Thyroid gland (tissue), 4 donors: Measurements from ENCODE around the gene NPEPPS. TPM values are rescaled to one million over a fixed set of nuclear protein-coding genes. Genes with fewer than 3 reads are reported as not detected.
"Not testable (repeated sequence)": the region's sequence is repeated elsewhere in the genome, so short reads cannot be mapped to it uniquely, and the experiment has no call there.

Experiments used
- DNase-seq, 2 donors: peaks; one replicate each; pipeline ENCODE4 v3.0.0-alpha.2; 2019
- H3K27ac ChIP-seq, 3 donors: fragments of 200-600 bp; sonication (generic); 1 replicate in 2 of 3; 2 replicates in 1 of 3; pipeline ENCODE4 v1.5.1; 2016 to 2019; ENCODE audit warnings: mild to moderate bottlenecking in 1 of 3, moderate library complexity in 1 of 3
- H3K27me3 ChIP-seq: fragments of 200-600 bp; sonication (generic); one replicate; pipeline ENCODE4 v1.5.1; 2019
- H3K36me3 ChIP-seq, 2 donors: fragments of 200-600 bp; sonication (generic); one replicate each; pipeline ENCODE4 v1.5.1; 2016 to 2019
- H3K4me1 ChIP-seq, 2 donors: fragments of 200-600 bp; sonication (generic); one replicate each; pipeline ENCODE4 v1.5.1; 2017 to 2019
- H3K4me3 ChIP-seq, 3 donors: fragments of 200-600 bp; sonication (generic); replicated peaks in 1 of 3; 1 replicate in 2 of 3; 2 replicates in 1 of 3; pipeline ENCODE4 v1.5.1; 2016; ENCODE audit warnings: mild to moderate bottlenecking in 1 of 3
- H3K9me3 ChIP-seq: fragments of 200-600 bp; sonication (generic); one replicate; pipeline ENCODE4 v1.5.1; 2017
- WGBS, 2 donors: methylation state at CpG; one replicate each; pipeline ENCODE4 v1.1.5; 2017; 5-methylcytosine and 5-hydroxymethylcytosine counted together
- intact Hi-C: fragments of 100-400 bp; cut with DNase I; formaldehyde crosslinking; loops from one replicate; pipeline ENCODE4 v1.15.1; 2023
- total RNA-seq, 4 donors: library from RNA; depleted of rRNA; stranded (reverse); fragments of >200 nt; gene quantifications; one replicate each; pipeline ENCODE4 v1.2.3, GENCODE V29; 2016

Gene NPEPPS
- total RNA-seq, 4 donors from 2014 or later, result 78.9 to 150 (median 111) TPM

DNA sequence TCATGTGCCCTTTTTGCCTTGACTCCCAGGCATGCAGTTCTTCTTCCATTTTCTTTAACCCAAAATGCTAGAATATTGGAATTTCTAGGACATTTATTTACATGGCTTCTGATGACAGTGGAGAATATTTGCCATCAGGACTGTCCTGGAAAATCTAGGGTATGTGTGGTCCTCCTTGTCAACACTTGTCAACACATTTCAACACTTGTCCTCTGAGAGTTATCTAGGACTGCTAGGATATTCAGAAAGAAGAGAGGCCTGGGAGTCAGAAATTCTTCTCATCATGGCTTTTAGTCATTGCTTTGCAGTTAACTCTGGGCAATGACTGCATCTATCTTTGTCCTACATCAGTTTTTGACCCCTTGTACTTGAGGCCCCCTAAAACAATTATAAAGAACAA lies 11.5 kb upstream of the NPEPPS start:
- H3K27ac ChIP-seq, intact Hi-C loops, DNase-seq, H3K36me3 ChIP-seq, H3K4me1 ChIP-seq, H3K27me3 ChIP-seq, H3K4me3 ChIP-seq, H3K9me3 ChIP-seq: not testable (repeated sequence)

DNA sequence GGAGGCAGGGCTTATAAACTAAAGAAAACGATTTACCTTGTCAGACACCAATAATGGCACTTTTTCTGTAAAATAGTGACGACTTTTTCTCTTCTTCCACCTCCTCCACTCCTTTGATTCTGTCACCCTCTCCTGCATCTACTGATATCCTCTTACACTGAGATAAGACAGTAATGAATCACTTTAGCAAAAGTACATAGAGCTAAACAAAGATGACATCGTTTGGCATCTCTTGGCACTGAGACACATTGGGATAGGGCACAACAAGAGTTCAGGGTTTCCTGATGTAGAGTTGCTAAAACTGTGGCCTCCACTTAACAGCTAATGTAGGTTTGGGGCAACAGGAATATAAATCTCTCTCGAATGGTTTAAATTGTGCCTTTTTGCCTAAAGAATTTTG lies 10.6 kb upstream of the NPEPPS start:
- intact Hi-C loops, H3K27ac ChIP-seq, H3K27me3 ChIP-seq, H3K4me3 ChIP-seq, DNase-seq, H3K9me3 ChIP-seq, H3K36me3 ChIP-seq, H3K4me1 ChIP-seq: not testable (repeated sequence)
- WGBS, 2 donors, result 65 to 71% methylated on average over 4 of the region's 4 CpGs

DNA sequence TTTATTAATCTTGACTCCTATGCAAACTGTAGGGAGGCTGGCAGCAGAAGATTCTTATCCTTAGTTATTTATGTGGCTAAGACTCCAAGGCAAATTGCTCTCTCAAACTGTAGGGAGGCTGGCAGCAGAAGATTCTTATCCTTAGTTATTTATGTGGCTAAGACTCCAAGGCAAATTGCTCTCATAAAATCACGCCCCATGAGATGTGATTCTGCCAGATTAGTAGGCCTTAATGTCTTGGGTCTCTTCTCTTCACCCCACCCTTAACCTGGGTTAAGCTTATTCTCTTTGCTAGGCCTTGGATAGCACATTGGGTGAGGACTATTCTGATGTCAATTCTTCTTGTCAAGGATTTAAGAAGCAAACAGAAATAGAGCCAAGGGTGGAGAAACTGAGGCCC lies 9.5 kb upstream of the NPEPPS start:
- DNase-seq, H3K4me1 ChIP-seq, H3K36me3 ChIP-seq, H3K27ac ChIP-seq, intact Hi-C loops, H3K4me3 ChIP-seq, H3K27me3 ChIP-seq, H3K9me3 ChIP-seq: not testable (repeated sequence)
- 89 to 95% methylated on average over 1 of the region's 1 CpG for WGBS, 2 donors

DNA sequence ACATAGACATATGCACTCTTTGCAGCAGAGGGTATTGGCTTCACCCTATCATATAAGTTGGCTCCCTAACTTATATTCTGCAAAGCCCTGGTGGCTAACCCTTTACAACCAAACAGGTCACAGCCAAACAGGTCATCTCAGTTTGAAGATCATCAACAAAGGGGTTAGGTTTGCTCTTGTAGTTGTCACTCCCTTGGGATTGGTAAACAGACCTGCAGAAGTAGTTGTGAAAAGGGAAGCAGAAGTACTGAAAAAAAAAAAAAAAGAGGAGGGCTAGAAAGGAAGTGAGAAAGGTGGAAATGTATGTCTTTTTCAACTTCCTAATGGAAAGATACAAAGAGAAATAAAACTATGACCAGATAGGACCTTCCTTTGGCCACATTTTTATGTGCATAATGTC lies 8.6 kb upstream of the NPEPPS start:
- H3K9me3 ChIP-seq, H3K27ac ChIP-seq, H3K36me3 ChIP-seq, H3K4me3 ChIP-seq, DNase-seq, H3K4me1 ChIP-seq, intact Hi-C loops, H3K27me3 ChIP-seq: not testable (repeated sequence)

DNA sequence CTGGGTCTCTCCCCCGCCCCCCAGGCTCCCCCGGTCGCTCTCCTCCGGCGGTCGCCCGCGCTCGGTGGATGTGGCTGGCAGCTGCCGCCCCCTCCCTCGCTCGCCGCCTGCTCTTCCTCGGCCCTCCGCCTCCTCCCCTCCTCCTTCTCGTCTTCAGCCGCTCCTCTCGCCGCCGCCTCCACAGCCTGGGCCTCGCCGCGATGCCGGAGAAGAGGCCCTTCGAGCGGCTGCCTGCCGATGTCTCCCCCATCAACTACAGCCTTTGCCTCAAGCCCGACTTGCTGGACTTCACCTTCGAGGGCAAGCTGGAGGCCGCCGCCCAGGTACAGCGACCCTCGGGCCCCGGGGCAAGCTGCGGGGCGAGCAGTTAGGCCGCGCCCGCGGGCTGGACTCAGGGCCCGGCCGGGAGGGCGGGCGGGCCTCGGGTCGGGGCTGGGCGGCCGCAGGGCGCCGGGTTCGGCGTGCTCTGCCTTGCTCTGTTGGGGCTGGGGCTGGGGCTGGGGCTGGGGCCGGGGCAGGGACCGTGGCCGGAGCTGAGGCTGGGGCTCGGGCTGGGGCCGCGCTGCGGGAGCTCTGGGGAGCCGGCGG lies 419 bp downstream of the NPEPPS start:
- Histone ChIP-seq H3K4me3 (peak overlapping the region in 2 of 3 donors; percentile 58 to 63), H3K27ac (peak overlapping the region; percentile 81 to 88 (median 86))
- H3K9me3 ChIP-seq, intact Hi-C loops, H3K36me3 ChIP-seq, H3K4me1 ChIP-seq, H3K27me3 ChIP-seq: not testable (repeated sequence)
- no CpG with 5 or more reads among the region's 61 CpGs for WGBS, 2 donors
- peak in 1 of 2 donors; percentile 9 for DNase-seq

DNA sequence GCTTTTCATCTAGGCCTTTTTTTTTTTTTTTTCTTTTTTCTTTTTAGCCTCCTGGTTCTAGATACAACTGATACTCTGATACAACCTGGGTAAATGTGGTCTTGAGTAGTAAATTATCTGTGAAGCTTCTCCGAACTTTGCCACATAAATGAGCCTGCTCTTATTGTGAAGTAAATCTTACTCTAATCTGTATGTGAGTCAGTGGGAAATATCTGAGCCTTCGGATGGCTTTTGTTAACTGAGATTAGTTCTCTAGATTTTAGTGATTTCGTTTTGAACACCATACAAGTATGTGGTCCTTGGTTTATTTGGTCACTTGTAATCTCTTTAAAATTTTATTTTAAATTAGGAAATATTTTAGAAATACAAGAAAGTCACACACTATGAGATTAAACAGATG lies 8.2 kb downstream of the NPEPPS start:
- H3K27ac ChIP-seq, H3K9me3 ChIP-seq, H3K36me3 ChIP-seq, DNase-seq, H3K4me3 ChIP-seq, H3K27me3 ChIP-seq, H3K4me1 ChIP-seq, intact Hi-C loops: not testable (repeated sequence)
- 80 to 87% methylated on average over 3 of the region's 3 CpGs for WGBS, 2 donors

- H3K9me3 ChIP-seq, H3K27ac ChIP-seq, DNase-seq, intact Hi-C loops, H3K4me1 ChIP-seq, H3K36me3 ChIP-seq, H3K4me3 ChIP-seq, H3K27me3 ChIP-seq: not testable (repeated sequence)
- WGBS, 2 donors, result 96 to 100% methylated on average over 2 of the region's 2 CpGs
Observed at GRCh38 chr17:47541676-47542075, 10.8 kb downstream of the NPEPPS start.

DNA sequence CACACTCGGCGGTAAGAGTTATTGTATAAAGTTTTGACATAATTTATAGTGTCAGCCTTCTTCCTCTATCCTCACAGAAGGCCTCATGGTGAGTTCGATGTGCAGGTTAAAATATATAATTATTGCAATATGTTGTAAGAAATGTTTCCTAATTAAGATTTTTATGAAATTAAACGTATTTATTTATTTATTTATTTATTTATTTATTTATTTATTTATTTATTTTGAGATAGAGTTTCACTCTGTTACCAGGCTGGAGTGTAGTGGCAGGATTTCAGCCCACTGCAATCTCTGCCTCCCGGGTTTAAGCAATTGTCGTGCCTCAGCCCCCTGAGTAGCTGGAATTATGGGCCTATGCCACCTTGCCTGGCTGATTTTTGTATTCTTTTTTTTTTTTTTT lies 13.4 kb downstream of the NPEPPS start:
- 90 to 94% methylated on average over 6 of the region's 6 CpGs for WGBS, 2 donors
- intact Hi-C loops, result not testable (repeated sequence)

GRCh38 chr17:47554733-47555132 lies 23.8 kb downstream of the NPEPPS start:
- H3K9me3 ChIP-seq, H3K27ac ChIP-seq, intact Hi-C loops, H3K36me3 ChIP-seq, H3K4me1 ChIP-seq, H3K27me3 ChIP-seq, DNase-seq, H3K4me3 ChIP-seq: not testable (repeated sequence)
- WGBS, 2 donors, result 84 to 87% methylated on average over 4 of the region's 4 CpGs

More for the DNA sequence above, 13.4 kb downstream of the NPEPPS start:
- H3K27ac ChIP-seq, H3K27me3 ChIP-seq, H3K9me3 ChIP-seq, DNase-seq, H3K36me3 ChIP-seq, H3K4me1 ChIP-seq, H3K4me3 ChIP-seq: not testable (repeated sequence)

DNA sequence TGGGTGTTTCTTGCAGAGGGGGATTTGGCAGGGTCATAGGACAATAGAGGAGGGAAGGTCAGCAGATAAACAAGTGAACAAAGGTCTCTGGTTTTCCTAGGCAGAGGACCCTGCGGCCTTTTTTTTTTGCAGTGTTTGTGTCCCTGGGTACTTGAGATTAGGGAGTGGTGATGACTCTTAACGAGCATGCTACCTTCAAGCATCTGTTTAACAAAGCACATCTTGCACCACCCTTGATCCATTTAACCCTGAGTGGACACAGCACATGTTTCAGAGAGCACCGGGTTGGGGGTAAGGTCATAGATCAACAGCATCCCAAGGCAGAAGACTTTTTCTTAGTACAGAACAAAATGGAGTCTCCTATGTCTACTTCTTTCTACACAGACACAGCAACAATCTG lies 25.2 kb downstream of the NPEPPS start:
- 48 to 59% methylated on average over 3 of the region's 3 CpGs for WGBS, 2 donors
- Histone ChIP-seq H3K27ac (peak overlapping the region in 1 of 3 donors; percentile 48), H3K4me1 (peaks cover 4 to 11% of the 10 kb centered on the region in 2 donors)
- H3K36me3 ChIP-seq, H3K9me3 ChIP-seq, H3K4me3 ChIP-seq, H3K27me3 ChIP-seq, DNase-seq, intact Hi-C loops: not testable (repeated sequence)

GRCh38 chr17:47560517-47561043 lies 29.7 kb downstream of the NPEPPS start:
- H3K36me3 ChIP-seq, H3K9me3 ChIP-seq, H3K4me3 ChIP-seq, DNase-seq, H3K27ac ChIP-seq, intact Hi-C loops, H3K27me3 ChIP-seq: not testable (repeated sequence)
- peaks cover 9 to 11% of the 10 kb centered on the region in 2 donors for H3K4me1 ChIP-seq

GRCh38 chr17:47561698-47562405 lies 30.9 kb downstream of the NPEPPS start:
- H3K27me3 ChIP-seq, H3K9me3 ChIP-seq, H3K36me3 ChIP-seq, intact Hi-C loops, H3K27ac ChIP-seq, H3K4me3 ChIP-seq, H3K4me1 ChIP-seq: not testable (repeated sequence)
- 29 to 61% methylated on average over 3 to 4 of the region's 5 CpGs for WGBS, 2 donors
- DNase-seq, result peak; percentile 15 to 18

- DNase-seq, H3K27ac ChIP-seq, H3K4me1 ChIP-seq, H3K4me3 ChIP-seq, intact Hi-C loops, H3K9me3 ChIP-seq, H3K36me3 ChIP-seq, H3K27me3 ChIP-seq: not testable (repeated sequence)
Observed at GRCh38 chr17:47562406-47562705, 31.4 kb downstream of the NPEPPS start.
